ENCODE data around the gene DOCK11.

Gene DOCK11

GRCh38 chrX:118534716-118535493 is 39.3 kb downstream of the DOCK11 start:
- peak; percentile 1 for DNase-seq

GRCh38 chrX:118536204-118536603 is 40.6 kb downstream of the DOCK11 start:
- no peak for DNase-seq

GRCh38 chrX:118536687-118537461 is 41.3 kb downstream of the DOCK11 start:
- no peak for DNase-seq

- no peak for DNase-seq
Observed at GRCh38 chrX:118538386-118538785, 42.8 kb downstream of the DOCK11 start.

GRCh38 chrX:118540342-118540741 is 44.7 kb downstream of the DOCK11 start:
- no peak for DNase-seq

GRCh38 chrX:118541482-118541881 is 45.9 kb downstream of the DOCK11 start:
- no peak for DNase-seq

GRCh38 chrX:118545510-118545909 is 49.9 kb downstream of the DOCK11 start:
- DNase-seq = no peak

- DNase-seq = no peak
Observed at GRCh38 chrX:118548841-118549240, 53.2 kb downstream of the DOCK11 start.

GRCh38 chrX:118550792-118551191 is 55.2 kb downstream of the DOCK11 start:
- DNase-seq = no peak

GRCh38 chrX:118551426-118551825 is 55.8 kb downstream of the DOCK11 start:
- no peak for DNase-seq

GRCh38 chrX:118552121-118552900 is 56.7 kb downstream of the DOCK11 start:
- no peak for DNase-seq

- no peak for DNase-seq
Observed at GRCh38 chrX:118553042-118553710, 57.6 kb downstream of the DOCK11 start.

GRCh38 chrX:118554511-118554910 is 58.9 kb downstream of the DOCK11 start:
- DNase-seq = no peak

GRCh38 chrX:118558926-118559325 is 63.3 kb downstream of the DOCK11 start:
- no peak for DNase-seq

- no peak for DNase-seq
Observed at GRCh38 chrX:118560489-118560888, 64.9 kb downstream of the DOCK11 start.

GRCh38 chrX:118562582-118563164 is 67.1 kb downstream of the DOCK11 start:
- no peak for DNase-seq

GRCh38 chrX:118564498-118564897 is 68.9 kb downstream of the DOCK11 start:
- no peak for DNase-seq

GRCh38 chrX:118565853-118566252 is 70.2 kb downstream of the DOCK11 start:
- DNase-seq = no peak

- no peak for DNase-seq
Observed at GRCh38 chrX:118566359-118566758, 70.7 kb downstream of the DOCK11 start.

- no peak for DNase-seq
Observed at GRCh38 chrX:118569676-118570075, 74.1 kb downstream of the DOCK11 start.

GRCh38 chrX:118570209-118570608 is 74.6 kb downstream of the DOCK11 start:
- DNase-seq = no peak

- no peak for DNase-seq
Observed at GRCh38 chrX:118571836-118572235, 76.2 kb downstream of the DOCK11 start.

- no peak for DNase-seq
Observed at GRCh38 chrX:118574666-118575065, 79.1 kb downstream of the DOCK11 start.
